ENCODE data around the gene PNISR.

PNISR gene

DNA sequence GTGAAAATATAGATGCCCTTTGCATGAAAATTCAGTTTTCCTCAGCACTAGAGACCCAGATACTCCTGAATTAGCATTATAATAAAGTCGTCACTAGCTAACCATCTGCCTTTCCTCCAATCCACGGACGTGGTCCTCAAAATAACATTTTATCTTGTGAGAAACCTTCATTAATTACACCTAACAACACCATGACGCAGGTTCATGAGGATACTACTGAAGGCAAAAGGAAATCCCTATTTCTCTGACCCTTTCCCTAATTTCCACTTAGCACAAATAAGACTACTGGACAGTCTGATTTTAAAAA lies 1.3 kb upstream of the PNISR start:
- H3K9me3 ChIP-seq (ENCODE audit: severe bottlenecking) = no peaks in the 10 kb centered on the region
- peaks cover 23% of the 10 kb centered on the region for H3K36me3 ChIP-seq
- peak overlapping the region; percentile 92 for H3K27ac ChIP-seq
- DNase-seq = no peak
- H3K4me3 ChIP-seq (ENCODE audit: low read depth, low read length) = peak overlapping the region; percentile 99
- H3K27me3 ChIP-seq (ENCODE audit: insufficient read depth, low read depth, severe bottlenecking) = no peaks in the 10 kb centered on the region
- TF ChIP-seq, protein P1, sequence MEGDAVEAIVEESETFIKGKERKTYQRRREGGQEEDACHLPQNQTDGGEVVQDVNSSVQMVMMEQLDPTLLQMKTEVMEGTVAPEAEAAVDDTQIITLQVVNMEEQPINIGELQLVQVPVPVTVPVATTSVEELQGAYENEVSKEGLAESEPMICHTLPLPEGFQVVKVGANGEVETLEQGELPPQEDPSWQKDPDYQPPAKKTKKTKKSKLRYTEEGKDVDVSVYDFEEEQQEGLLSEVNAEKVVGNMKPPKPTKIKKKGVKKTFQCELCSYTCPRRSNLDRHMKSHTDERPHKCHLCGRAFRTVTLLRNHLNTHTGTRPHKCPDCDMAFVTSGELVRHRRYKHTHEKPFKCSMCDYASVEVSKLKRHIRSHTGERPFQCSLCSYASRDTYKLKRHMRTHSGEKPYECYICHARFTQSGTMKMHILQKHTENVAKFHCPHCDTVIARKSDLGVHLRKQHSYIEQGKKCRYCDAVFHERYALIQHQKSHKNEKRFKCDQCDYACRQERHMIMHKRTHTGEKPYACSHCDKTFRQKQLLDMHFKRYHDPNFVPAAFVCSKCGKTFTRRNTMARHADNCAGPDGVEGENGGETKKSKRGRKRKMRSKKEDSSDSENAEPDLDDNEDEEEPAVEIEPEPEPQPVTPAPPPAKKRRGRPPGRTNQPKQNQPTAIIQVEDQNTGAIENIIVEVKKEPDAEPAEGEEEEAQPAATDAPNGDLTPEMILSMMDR (IDR thresholded peaks at IDR 0.05; ENCODE audit: low read depth, low read length) = no peak

DNA sequence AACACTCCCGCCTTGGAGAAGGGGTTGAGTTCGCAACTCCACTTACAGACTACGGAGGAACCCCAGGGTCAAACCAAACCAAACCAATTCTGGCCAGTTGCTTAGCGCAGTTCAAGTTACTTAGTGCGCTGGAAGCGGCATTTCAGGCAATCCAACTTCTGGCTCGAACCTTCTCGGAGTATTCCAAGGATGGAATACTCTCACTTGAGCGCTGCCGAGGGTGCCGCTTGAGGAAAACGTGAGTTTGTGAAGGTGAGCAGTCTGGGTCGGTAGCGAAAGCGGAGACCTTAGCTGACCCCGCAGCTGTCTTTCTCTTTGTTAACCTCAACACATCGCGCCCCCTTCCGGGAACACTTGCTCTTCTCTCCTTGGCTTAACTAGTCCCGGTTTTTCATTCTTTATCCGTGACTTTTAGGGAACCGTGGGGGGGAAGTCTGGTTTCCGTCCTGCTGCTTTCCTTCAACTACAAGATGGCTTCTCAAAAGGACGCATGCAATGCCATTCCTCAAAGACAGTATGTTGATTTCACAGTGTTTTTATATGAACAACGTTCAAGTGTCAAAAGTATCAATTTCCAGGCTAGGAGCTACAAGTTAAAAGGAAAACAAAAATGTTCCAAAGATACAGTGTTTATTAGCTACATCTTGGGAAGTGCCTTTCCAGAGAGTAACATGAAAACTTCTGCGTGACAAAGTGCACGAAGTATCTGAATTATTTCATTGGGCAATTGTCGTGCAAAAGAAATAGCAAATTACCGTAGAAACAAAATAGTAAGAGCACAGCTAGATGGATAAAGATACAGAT lies 741 bp upstream of the PNISR start:
- H3K27me3 ChIP-seq (ENCODE audit: insufficient read depth, low read depth, severe bottlenecking) = no peaks in the 10 kb centered on the region
- H3K36me3 ChIP-seq = peaks cover 28% of the 10 kb centered on the region
- H3K27ac ChIP-seq = peak overlapping the region; percentile 92
- TF ChIP-seq, protein P1 (IDR thresholded peaks at IDR 0.05; ENCODE audit: low read depth, low read length) = peak; percentile 71
- peak; percentile 96 for DNase-seq
- H3K9me3 ChIP-seq (ENCODE audit: severe bottlenecking) = no peaks in the 10 kb centered on the region
- H3K4me3 ChIP-seq (ENCODE audit: low read depth, low read length) = peak overlapping the region; percentile 99

DNA sequence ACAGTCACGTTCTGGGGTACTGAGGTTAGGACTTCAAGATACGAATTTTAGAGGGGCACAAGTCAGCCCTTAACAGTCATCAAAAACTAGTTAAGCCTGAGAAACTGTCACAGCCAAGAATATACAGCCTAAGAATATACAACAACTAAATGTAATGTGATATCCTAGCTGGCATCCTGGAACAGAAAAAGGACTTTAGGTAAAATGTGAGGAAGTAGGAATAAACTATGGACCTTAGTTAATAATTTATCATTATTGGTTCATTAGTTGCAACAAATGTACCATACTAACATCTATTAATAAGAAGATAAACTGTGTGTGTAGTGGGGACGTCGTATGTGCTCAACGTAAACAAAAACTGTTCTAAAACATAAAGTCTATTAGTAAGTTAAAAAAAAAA lies 1.1 kb downstream of the PNISR start:
- no peak overlapping the region for H3K27ac ChIP-seq
- H3K27me3 ChIP-seq (ENCODE audit: insufficient read depth, low read depth, severe bottlenecking) = no peaks in the 10 kb centered on the region
- peaks cover 34% of the 10 kb centered on the region for H3K36me3 ChIP-seq
- H3K9me3 ChIP-seq (ENCODE audit: severe bottlenecking) = no peaks in the 10 kb centered on the region
- TF ChIP-seq, protein P1 (IDR thresholded peaks at IDR 0.05; ENCODE audit: low read depth, low read length) = no peak
- H3K4me3 ChIP-seq (ENCODE audit: low read depth, low read length) = peak overlapping the region; percentile 99
- no peak for DNase-seq

DNA sequence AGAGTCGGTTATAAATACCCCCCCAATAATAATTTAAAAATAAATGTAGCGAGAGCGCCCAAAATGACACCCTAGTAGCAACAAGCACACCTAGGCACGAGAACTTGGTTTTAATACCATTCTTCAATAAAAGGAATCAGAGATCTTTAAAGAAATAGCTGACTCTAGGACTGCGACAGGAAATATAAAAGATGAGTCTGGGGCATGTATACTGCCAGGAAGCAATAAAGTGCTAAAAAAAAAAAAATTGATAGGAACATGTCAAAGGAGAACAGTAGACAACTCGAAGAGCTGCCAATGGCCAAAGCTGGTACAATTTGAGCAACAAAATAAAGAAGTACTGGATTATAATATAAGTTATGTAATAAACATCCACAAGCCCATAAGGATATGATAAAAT lies 2.2 kb downstream of the PNISR start:
- Histone ChIP-seq H3K4me3 (ENCODE audit: low read depth, low read length) (no peak overlapping the region), H3K9me3 (ENCODE audit: severe bottlenecking) (no peaks in the 10 kb centered on the region), H3K36me3 (peaks cover 34% of the 10 kb centered on the region), H3K27ac (no peak overlapping the region), H3K27me3 (ENCODE audit: insufficient read depth, low read depth, severe bottlenecking) (no peaks in the 10 kb centered on the region)
- TF ChIP-seq, protein P1 (IDR thresholded peaks at IDR 0.05; ENCODE audit: low read depth, low read length) = no peak
- no peak for DNase-seq

DNA sequence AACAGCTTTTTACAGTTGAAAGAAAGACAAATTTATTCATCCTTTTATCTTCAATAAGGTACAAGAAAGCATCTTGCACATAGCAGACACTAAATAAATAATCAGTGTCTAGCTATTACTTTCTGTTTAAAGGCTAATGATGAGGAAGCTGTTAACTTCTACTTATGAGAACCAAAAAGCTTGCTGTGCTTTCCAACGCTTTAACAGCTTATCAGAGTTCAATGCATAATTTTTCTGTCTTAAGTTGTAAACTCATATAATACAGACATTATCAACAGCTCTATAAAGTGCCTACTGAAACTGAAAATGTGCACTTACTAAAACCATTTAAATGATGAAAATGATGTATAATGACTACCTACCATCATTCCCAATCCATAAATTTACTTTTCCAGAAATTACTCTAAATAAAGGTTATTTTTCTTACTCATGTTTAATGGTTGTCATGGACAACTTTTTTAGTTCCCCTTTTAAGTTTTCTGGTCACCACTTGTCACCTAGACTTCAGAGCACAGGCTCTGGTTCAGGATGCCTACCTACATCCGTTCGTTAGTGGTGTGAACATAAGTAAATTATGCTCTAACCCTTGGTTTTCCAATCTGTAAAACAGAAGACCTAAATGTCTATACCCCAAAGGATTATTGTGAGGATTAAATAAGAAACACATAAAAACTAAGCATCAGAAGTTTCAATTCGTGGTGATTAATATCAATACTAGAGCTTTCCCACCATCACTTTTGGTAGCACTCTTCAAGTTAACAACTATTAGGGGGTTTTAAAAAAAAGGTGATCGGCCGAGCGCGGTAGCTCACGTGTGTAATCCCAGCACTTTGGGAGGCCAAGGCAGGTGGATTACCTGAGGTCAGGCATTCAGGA lies 8.0 kb downstream of the PNISR start:
- Histone ChIP-seq H3K27ac (no peak overlapping the region), H3K4me3 (ENCODE audit: low read depth, low read length) (no peak overlapping the region), H3K9me3 (ENCODE audit: severe bottlenecking) (no peaks in the 10 kb centered on the region), H3K36me3 (peaks cover 63% of the 10 kb centered on the region), H3K27me3 (ENCODE audit: insufficient read depth, low read depth, severe bottlenecking) (no peaks in the 10 kb centered on the region)
- TF ChIP-seq, protein P1 (IDR thresholded peaks at IDR 0.05; ENCODE audit: low read depth, low read length) = no peak
- no peak for DNase-seq
